Ishikawa (cell line): ENCODE results near the gene CCDC68.

ENCODE experiments used
- CEBPB ChIP-seq: IDR thresholded peaks from 2 replicates; pipeline ENCODE4 v1.6.1; 2012
- CREB1 ChIP-seq: IDR thresholded peaks from 2 replicates; pipeline ENCODE4 v1.6.1; 2012; ENCODE audit warnings: low read depth
- EGR1 ChIP-seq: IDR thresholded peaks from 2 replicates; pipeline ENCODE4 v1.6.1; 2012
- EP300 ChIP-seq: IDR thresholded peaks from 2 replicates; pipeline ENCODE4 v1.6.1; 2012; ENCODE audit warnings: borderline replicate concordance
- FOXM1 ChIP-seq: IDR thresholded peaks from 2 replicates; pipeline ENCODE4 v1.6.1; 2012; ENCODE audit warnings: low read depth, borderline replicate concordance
- MAX ChIP-seq: IDR thresholded peaks from 2 replicates; pipeline ENCODE4 v1.6.1; 2012
- NFIC ChIP-seq: IDR thresholded peaks from 2 replicates; pipeline ENCODE4 v1.6.1; 2012
- RAD21 ChIP-seq: IDR thresholded peaks from 2 replicates; pipeline ENCODE4 v1.6.1; 2012; ENCODE audit warnings: low read depth
- REST ChIP-seq: IDR thresholded peaks from 2 replicates; pipeline ENCODE4 v1.6.1; 2012; ENCODE audit warnings: low read depth, mild to moderate bottlenecking
- TAF1 ChIP-seq: IDR thresholded peaks from 2 replicates; pipeline ENCODE4 v1.6.1; 2012; ENCODE audit warnings: low read depth, mild to moderate bottlenecking
- TCF12 ChIP-seq: IDR thresholded peaks from 2 replicates; pipeline ENCODE4 v1.6.1; 2012; ENCODE audit warnings: low read depth
- TEAD4 ChIP-seq: IDR thresholded peaks from 2 replicates; pipeline ENCODE4 v1.6.1; 2012
- USF1 ChIP-seq: IDR thresholded peaks from 2 replicates; pipeline ENCODE4 v1.6.1; 2012
- YY1 ChIP-seq: IDR thresholded peaks from 2 replicates; pipeline ENCODE4 v1.6.1; 2012; ENCODE audit warnings: low read depth
- ZBTB7A ChIP-seq: IDR thresholded peaks from 2 replicates; pipeline ENCODE4 v1.6.1; 2012; ENCODE audit warnings: low read depth

Gene CCDC68

GRCh38 chr18:54879691-54880090 is 79.6 kb downstream of the CCDC68 start:
- no peak for TF ChIP-seq EP300
- TF ChIP-seq CREB1: no peak
- TF ChIP-seq YY1: no peak
- no peak for TF ChIP-seq FOXM1
- TF ChIP-seq TCF12: no peak

GRCh38 chr18:54878659-54879358 is 80.5 kb downstream of the CCDC68 start:
- TF ChIP-seq RAD21 (no peak), FOXM1 (no peak), CEBPB (no peak), MAX (no peak), YY1 (no peak), REST (no peak), ZBTB7A (no peak), TCF12 (no peak), EP300 (no peak), TEAD4 (no peak), NFIC (no peak), CREB1 (no peak), TAF1 (no peak)

- no peak for TF ChIP-seq RAD21
- no peak for TF ChIP-seq YY1
- TF ChIP-seq CEBPB: no peak
- no peak for TF ChIP-seq USF1
- TF ChIP-seq TCF12: no peak
- TF ChIP-seq NFIC: no peak
- TF ChIP-seq FOXM1: no peak
- TF ChIP-seq ZBTB7A: no peak
- TF ChIP-seq EP300: no peak
- TF ChIP-seq TEAD4: no peak
- no peak for TF ChIP-seq CREB1
- no peak for TF ChIP-seq EGR1
- TF ChIP-seq TAF1: no peak
- TF ChIP-seq REST: no peak
- no peak for TF ChIP-seq MAX
These were observed 81.1 kb downstream of the CCDC68 start for GRCh38 chr18:54878159-54878622.

GRCh38 chr18:54877076-54877475 is 82.2 kb downstream of the CCDC68 start:
- TF ChIP-seq RAD21 (no peak), MAX (no peak), USF1 (no peak), EGR1 (no peak), TEAD4 (no peak), ZBTB7A (no peak), CREB1 (no peak), EP300 (no peak), REST (no peak), NFIC (no peak), TAF1 (no peak), YY1 (no peak), FOXM1 (no peak)
